Right atrium auricular region (tissue), 2 donors: ENCODE data around the gene RAP2B. TPM values are rescaled to one million over a fixed set of nuclear protein-coding genes. Genes with fewer than 3 reads are reported as not detected.
"Not testable (repeated sequence)": the region's sequence is repeated elsewhere in the genome, so short reads cannot be mapped to it uniquely, and the experiment has no call there.

Experiments used
- DNase-seq: peaks from one replicate; pipeline ENCODE4 v3.0.0-alpha.2; 2019; ENCODE audit warnings: low spot score
- H3K27ac ChIP-seq, 2 donors: fragments of 200-600 bp; sonication (generic); 1 replicate in 1 of 2; 2 replicates in 1 of 2; pipeline ENCODE4 v1.5.1; 2016 to 2019
- H3K27me3 ChIP-seq, 2 donors: fragments of 200-600 bp; sonication (generic); one replicate each; pipeline versions ENCODE4 v1.5.1 to v1.6.0; 2017 to 2019
- H3K36me3 ChIP-seq: fragments of 200-600 bp; sonication (generic); one replicate; pipeline ENCODE4 v1.5.1; 2016
- H3K4me1 ChIP-seq, 2 donors: fragments of 200-600 bp; sonication (generic); one replicate each; pipeline versions ENCODE4 v1.5.1 to v1.6.0; 2017 to 2019
- H3K4me3 ChIP-seq, 2 donors: fragments of 200-600 bp; sonication (generic); 1 replicate in 1 of 2; 2 replicates in 1 of 2; pipeline ENCODE4 v1.5.1; 2017 to 2019; ENCODE audit warnings: mild to moderate bottlenecking in 1 of 2, moderate library complexity in 1 of 2
- H3K9me3 ChIP-seq, 2 donors: fragments of 200-600 bp; sonication (generic); one replicate each; pipeline ENCODE4 v1.5.1; 2019
- total RNA-seq, 2 donors: library from RNA; depleted of rRNA; stranded (reverse); fragments of >200 nt; gene quantifications; one replicate each; pipeline ENCODE4 v1.1.0, GENCODE V29; 2016
- TF ChIP-seq, protein P1 (sequence below), 2 donors: fragments of 200-600 bp; sonication (generic); IDR thresholded peaks; one replicate each; pipeline ENCODE4 v1.5.1; 2019; ENCODE audit warnings: antibody characterized with exemption in 2 of 2

The RAP2B gene
- total RNA-seq: 1 to 10 TPM; 3.3 to 4.9 TPM

DNA sequence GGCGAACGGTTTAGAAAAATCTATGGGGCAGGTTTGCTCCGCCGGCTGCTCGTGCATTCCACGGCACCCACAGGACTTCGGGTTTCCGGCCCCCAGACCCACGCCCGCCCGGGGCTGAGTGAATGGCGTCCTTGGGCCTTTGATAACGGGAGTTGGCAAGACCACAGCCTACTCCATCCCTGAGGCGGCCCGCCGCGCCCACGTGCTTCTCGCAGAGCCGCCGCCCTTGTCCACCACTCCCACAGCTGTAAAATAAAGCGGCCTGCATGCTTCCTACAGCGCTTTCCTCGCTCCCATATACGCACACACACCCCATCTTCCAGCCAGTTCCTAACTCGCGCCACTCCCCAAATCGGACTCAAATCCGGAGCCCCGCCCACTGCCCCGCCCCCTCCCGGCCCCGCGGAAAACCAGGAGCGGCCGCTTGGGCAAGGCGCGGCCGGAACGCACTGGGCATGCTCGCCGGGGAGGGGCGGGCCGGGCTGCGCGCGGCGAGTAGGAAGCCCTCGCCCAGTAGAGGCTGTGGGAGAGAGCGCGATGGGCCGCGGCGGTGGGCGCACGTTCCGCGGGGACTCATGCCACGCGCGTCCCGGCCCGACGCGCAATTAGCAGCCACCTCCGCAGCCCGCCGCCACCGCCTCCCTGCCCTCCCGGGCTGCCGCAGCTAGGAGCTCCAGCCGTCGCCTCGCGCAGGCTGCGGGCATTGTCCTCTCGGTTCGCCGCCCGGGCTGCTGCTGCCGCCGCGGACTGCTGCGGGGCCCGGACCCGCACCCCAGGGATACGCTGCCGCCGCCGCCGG is at the start of gene RAP2B:
RAP2B (plus strand) TSS at position 513 of the 799 bp plus-strand sequence. CDS start 468 bp downstream, outside the sequence.
- peaks cover 0 to 23% of the 10 kb centered on the region in 2 donors for H3K4me1 ChIP-seq
- no peaks in the 10 kb centered on the region for H3K9me3 ChIP-seq
- H3K27me3 ChIP-seq: no peaks in the 10 kb centered on the region
- no peaks in the 10 kb centered on the region for H3K36me3 ChIP-seq
- peak; percentile 96 for DNase-seq
- H3K4me3 ChIP-seq: peak within 1 kb of the TSS; percentile 64 to 65
- TF ChIP-seq, protein P1, sequence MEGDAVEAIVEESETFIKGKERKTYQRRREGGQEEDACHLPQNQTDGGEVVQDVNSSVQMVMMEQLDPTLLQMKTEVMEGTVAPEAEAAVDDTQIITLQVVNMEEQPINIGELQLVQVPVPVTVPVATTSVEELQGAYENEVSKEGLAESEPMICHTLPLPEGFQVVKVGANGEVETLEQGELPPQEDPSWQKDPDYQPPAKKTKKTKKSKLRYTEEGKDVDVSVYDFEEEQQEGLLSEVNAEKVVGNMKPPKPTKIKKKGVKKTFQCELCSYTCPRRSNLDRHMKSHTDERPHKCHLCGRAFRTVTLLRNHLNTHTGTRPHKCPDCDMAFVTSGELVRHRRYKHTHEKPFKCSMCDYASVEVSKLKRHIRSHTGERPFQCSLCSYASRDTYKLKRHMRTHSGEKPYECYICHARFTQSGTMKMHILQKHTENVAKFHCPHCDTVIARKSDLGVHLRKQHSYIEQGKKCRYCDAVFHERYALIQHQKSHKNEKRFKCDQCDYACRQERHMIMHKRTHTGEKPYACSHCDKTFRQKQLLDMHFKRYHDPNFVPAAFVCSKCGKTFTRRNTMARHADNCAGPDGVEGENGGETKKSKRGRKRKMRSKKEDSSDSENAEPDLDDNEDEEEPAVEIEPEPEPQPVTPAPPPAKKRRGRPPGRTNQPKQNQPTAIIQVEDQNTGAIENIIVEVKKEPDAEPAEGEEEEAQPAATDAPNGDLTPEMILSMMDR (IDR thresholded peaks at IDR 0.05): no peak
- peak within 1 kb of the TSS; percentile 82 to 88 for H3K27ac ChIP-seq

DNA sequence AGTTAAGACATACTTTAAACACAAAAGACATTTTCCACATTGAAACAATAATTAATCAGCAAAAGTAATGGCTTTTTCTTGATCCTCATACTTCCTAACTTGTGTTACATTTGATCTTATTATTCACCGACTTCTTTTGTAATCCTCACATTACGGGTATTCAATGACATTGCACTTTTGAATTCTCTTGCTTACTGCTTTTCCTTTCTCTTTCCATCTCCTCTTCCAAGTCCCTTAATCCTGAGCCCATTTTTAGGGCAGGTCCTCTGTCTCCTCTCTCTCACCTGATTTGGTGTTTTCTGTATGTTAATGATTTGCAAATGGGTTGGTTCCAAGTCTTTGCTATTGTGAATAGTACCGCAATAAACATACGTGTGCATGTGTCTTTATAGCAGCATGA is 48.5 kb upstream of the RAP2B start:
- no peaks in the 10 kb centered on the region for H3K27me3 ChIP-seq
- H3K36me3 ChIP-seq: no peaks in the 10 kb centered on the region
- no peak for DNase-seq
- no peak overlapping the region for H3K4me3 ChIP-seq
- H3K9me3 ChIP-seq: no peaks in the 10 kb centered on the region
- no peak overlapping the region for H3K27ac ChIP-seq
- no peaks in the 10 kb centered on the region for H3K4me1 ChIP-seq
- TF ChIP-seq, protein P1 (IDR thresholded peaks at IDR 0.05): no peak

DNA sequence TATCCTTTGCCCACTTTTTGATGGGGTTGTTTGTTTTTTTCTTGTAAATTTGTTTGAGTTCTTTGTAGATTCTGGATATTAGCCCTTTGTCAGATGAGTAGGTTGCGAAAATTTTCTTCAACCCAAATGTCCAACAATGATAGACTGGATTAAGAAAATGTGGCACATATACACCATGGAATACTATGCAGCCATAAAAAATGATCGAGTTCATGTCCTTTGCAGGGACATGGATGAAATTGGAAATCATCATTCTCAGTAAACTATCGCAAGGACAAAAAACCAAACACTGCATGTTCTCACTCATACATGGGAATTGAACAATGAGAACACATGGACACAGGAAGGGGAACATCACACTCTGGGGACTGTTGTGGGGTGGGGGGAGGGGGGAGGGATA is 47.8 kb upstream of the RAP2B start:
- not testable (repeated sequence) for H3K27ac ChIP-seq, H3K9me3 ChIP-seq, H3K4me1 ChIP-seq, H3K27me3 ChIP-seq, H3K36me3 ChIP-seq, DNase-seq, H3K4me3 ChIP-seq

DNA sequence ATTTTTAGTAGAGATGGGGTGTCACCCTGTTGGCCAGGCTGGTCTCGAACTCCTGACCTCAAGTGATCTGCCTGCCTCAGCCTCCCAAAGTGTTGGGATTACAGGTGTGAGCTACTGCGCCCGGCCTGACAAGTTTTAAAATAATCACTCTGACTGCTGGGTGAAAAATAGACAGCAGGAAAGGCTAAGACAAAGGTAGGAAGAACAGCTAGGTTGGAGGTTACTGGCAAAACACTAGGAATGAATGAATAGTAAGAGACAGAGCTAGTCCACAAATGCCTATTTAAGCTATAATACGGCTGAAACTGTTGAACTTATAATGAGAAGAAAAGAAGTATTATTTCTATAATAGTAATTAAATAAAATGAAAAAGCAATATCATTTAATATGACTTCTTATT is 46.7 kb upstream of the RAP2B start:
- Histone ChIP-seq H3K9me3 (no peaks in the 10 kb centered on the region), H3K36me3 (no peaks in the 10 kb centered on the region), H3K4me1 (no peaks in the 10 kb centered on the region), H3K4me3 (no peak overlapping the region), H3K27me3 (no peaks in the 10 kb centered on the region), H3K27ac (no peak overlapping the region)
- TF ChIP-seq, protein P1 (IDR thresholded peaks at IDR 0.05): no peak
- DNase-seq: no peak

DNA sequence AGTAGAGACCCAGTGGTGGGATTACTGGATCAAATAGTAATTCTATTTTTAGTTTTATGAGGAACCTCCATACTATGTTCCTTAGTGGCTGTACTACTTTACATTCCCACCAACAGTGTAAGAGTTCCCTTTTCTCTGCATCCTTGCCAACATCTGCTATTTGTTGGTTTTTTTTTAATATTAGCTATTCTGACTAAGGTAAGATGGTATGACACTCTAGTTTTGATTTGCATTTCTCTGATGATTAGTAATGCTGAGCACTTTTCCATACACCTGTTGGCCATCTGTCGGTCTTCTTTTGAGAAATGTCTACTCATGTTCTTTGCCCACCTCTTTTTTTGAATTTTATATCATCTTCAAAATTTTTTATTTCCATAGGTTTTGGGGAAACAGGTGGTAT is 34.2 kb upstream of the RAP2B start:
- no peaks in the 10 kb centered on the region for H3K4me1 ChIP-seq
- H3K9me3 ChIP-seq: peaks cover 0 to 12% of the 10 kb centered on the region in 2 donors
- no peak overlapping the region for H3K4me3 ChIP-seq
- H3K36me3 ChIP-seq: no peaks in the 10 kb centered on the region
- H3K27me3 ChIP-seq: no peaks in the 10 kb centered on the region
- DNase-seq: no peak
- TF ChIP-seq, protein P1 (IDR thresholded peaks at IDR 0.05): no peak
- no peak overlapping the region for H3K27ac ChIP-seq

DNA sequence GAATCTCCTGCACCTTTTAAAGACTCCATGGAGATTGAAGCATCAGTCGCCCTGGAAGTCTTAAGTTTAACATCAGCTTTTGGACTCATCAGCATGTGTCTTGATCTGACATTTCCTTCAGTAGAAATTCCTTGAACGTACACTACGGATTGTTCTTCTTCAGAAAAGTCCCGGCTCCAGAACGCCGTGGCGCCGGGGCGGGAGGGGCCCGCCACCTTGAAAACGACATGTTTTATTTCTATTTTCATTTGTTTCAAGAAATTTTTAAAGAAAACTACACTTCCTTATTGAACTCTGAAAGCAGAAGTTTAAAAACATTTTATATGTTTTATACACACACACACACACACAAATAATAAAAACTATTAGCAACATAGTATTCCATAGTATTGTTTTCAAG is 32.6 kb upstream of the RAP2B start:
- DNase-seq: no peak
- peaks cover 0 to 8% of the 10 kb centered on the region in 2 donors for H3K9me3 ChIP-seq
- no peaks in the 10 kb centered on the region for H3K27me3 ChIP-seq
- no peaks in the 10 kb centered on the region for H3K36me3 ChIP-seq
- no peaks in the 10 kb centered on the region for H3K4me1 ChIP-seq
- no peak overlapping the region for H3K27ac ChIP-seq
- no peak overlapping the region for H3K4me3 ChIP-seq
- TF ChIP-seq, protein P1 (IDR thresholded peaks at IDR 0.05): no peak
